H9 (cell line): ENCODE measurements around the gene OR1J1. TPM values are rescaled to one million over a fixed set of nuclear protein-coding genes. Genes with fewer than 3 reads are reported as not detected.

ENCODE experiments used
- DNase-seq: peaks from one replicate; pipeline ENCODE4 v3.0.0-alpha.2; 2017
- H2AFZ ChIP-seq: one replicate; pipeline ENCODE4 v1.6.1; 2013; ENCODE audit warnings: mild to moderate bottlenecking, low read length, control low read depth, moderate library complexity
- H2AK5ac ChIP-seq: 2 replicates; pipeline ENCODE4 v1.6.1; 2013; ENCODE audit warnings: low read length, control low read depth, mixed read lengths; ENCODE audit not compliant: insufficient read length
- H2BK120ac ChIP-seq: one replicate; pipeline ENCODE4 v1.6.1; 2013; ENCODE audit warnings: low read depth, mild to moderate bottlenecking, low read length, control low read depth, inconsistent platforms; ENCODE audit not compliant: poor library complexity, severe bottlenecking
- H2BK12ac ChIP-seq: 2 replicates; pipeline ENCODE4 v1.6.1; 2013; ENCODE audit warnings: low read length, control low read depth, mixed read lengths, low read depth; ENCODE audit not compliant: insufficient read length
- H2BK15ac ChIP-seq: 2 replicates; pipeline ENCODE4 v1.6.1; 2013; ENCODE audit warnings: low read depth, low read length, control low read depth
- H2BK20ac ChIP-seq: one replicate; pipeline ENCODE4 v1.6.1; 2013; ENCODE audit warnings: low read depth, mild to moderate bottlenecking, low read length, control low read depth, inconsistent platforms; ENCODE audit not compliant: poor library complexity, severe bottlenecking
- H2BK5ac ChIP-seq: 2 replicates; pipeline ENCODE4 v1.6.1; 2013; ENCODE audit warnings: low read length, control low read depth, mixed read lengths; ENCODE audit not compliant: insufficient read length
- H3K14ac ChIP-seq: 2 replicates; pipeline ENCODE4 v1.6.1; 2013; ENCODE audit warnings: low read length, control low read depth; ENCODE audit not compliant: insufficient read depth
- H3K18ac ChIP-seq: 2 replicates; pipeline ENCODE4 v1.6.1; 2013; ENCODE audit warnings: low read depth, mild to moderate bottlenecking, mixed read lengths, low read length, control low read depth; ENCODE audit not compliant: insufficient read length
- H3K23ac ChIP-seq: 2 replicates; pipeline ENCODE4 v1.6.1; 2013; ENCODE audit warnings: low read length, control low read depth, mixed read lengths, low read depth; ENCODE audit not compliant: insufficient read length
- H3K23me2 ChIP-seq: 2 replicates; pipeline ENCODE4 v1.6.1; 2013; ENCODE audit warnings: low read depth, mild to moderate bottlenecking, mixed read lengths, low read length, control low read depth; ENCODE audit not compliant: insufficient read length, poor library complexity, severe bottlenecking
- H3K27ac ChIP-seq: 2 replicates; pipeline ENCODE4 v1.5.1; 2013; ENCODE audit warnings: low read length, control low read depth, mixed read lengths, low read depth; ENCODE audit not compliant: insufficient read length
- H3K27me3 ChIP-seq: 2 replicates; pipeline ENCODE4 v1.6.1; 2013; ENCODE audit warnings: low read length, control low read depth, inconsistent platforms; ENCODE audit not compliant: insufficient read depth
- H3K4ac ChIP-seq: 2 replicates; pipeline ENCODE4 v1.6.1; 2013; ENCODE audit warnings: low read depth, mild to moderate bottlenecking, control low read depth, inconsistent platforms, low read length, moderate library complexity
- H3K4me1 ChIP-seq: 2 replicates; pipeline ENCODE4 v1.6.1; 2013; ENCODE audit warnings: low read length, control low read depth, inconsistent platforms; ENCODE audit not compliant: insufficient read depth
- H3K4me2 ChIP-seq: 2 replicates; pipeline ENCODE4 v1.6.1; 2013; ENCODE audit warnings: low read length, control low read depth, mixed read lengths; ENCODE audit not compliant: insufficient read length, insufficient read depth
- H3K56ac ChIP-seq: 2 replicates; pipeline ENCODE4 v1.6.1; 2013; ENCODE audit warnings: low read depth, mild to moderate bottlenecking, mixed read lengths, low read length, control low read depth; ENCODE audit not compliant: insufficient read length
- H3K79me1 ChIP-seq: 2 replicates; pipeline ENCODE4 v1.6.1; 2013; ENCODE audit warnings: low read depth, mild to moderate bottlenecking, moderate library complexity, low read length, control low read depth, inconsistent platforms; ENCODE audit not compliant: insufficient read depth, poor library complexity, severe bottlenecking
- H3K79me2 ChIP-seq: 2 replicates; pipeline ENCODE4 v1.6.1; 2013; ENCODE audit warnings: low read length, control low read depth, inconsistent platforms; ENCODE audit not compliant: insufficient read depth
- H3K9ac ChIP-seq: 2 replicates; pipeline ENCODE4 v1.6.1; 2013; ENCODE audit warnings: low read length, control low read depth, mixed read lengths; ENCODE audit not compliant: insufficient read length; ENCODE audit errors: extremely low read depth
- H3K9me3 ChIP-seq: one replicate; pipeline ENCODE4 v1.6.1; 2013; ENCODE audit warnings: low read depth, low read length, inconsistent platforms; ENCODE audit not compliant: control insufficient read depth
- H3T11ph ChIP-seq: one replicate; pipeline ENCODE4 v1.6.1; 2013; ENCODE audit warnings: mild to moderate bottlenecking, low read length, control low read depth, inconsistent platforms
- H4K20me1 ChIP-seq: one replicate; pipeline ENCODE4 v1.6.1; 2013; ENCODE audit not compliant: control insufficient read depth, insufficient read length, insufficient read depth
- H4K5ac ChIP-seq: 2 replicates; pipeline ENCODE4 v1.6.1; 2013; ENCODE audit warnings: low read depth, mild to moderate bottlenecking, mixed read lengths, low read length, control low read depth; ENCODE audit not compliant: insufficient read length
- H4K8ac ChIP-seq: replicated peaks from 2 replicates; pipeline ENCODE4 v1.6.1; 2013; ENCODE audit warnings: low read length, control low read depth, mixed read lengths, low read depth; ENCODE audit not compliant: insufficient read length
- H4K91ac ChIP-seq: 2 replicates; pipeline ENCODE4 v1.6.1; 2013; ENCODE audit warnings: low read depth, mild to moderate bottlenecking, moderate library complexity, mixed read lengths, low read length, control low read depth; ENCODE audit not compliant: insufficient read length
- H3K27ac Mint-ChIP-seq, 3 experiments: 2 replicates in 2 of 3; 3 replicates in 1 of 3; pipeline ENCODE4 v1.8.0; 2020 to 2021; ENCODE audit warnings: mixed read lengths in 3 of 3, mild to moderate bottlenecking in 1 of 3, moderate library complexity in 1 of 3
- H3K27me3 Mint-ChIP-seq: 2 replicates; pipeline ENCODE4 v1.8.0; 2021; ENCODE audit warnings: low read depth, mild to moderate bottlenecking, moderate library complexity, mixed read lengths
- H3K36me3 Mint-ChIP-seq, 3 experiments: 2 replicates in 2 of 3; 3 replicates in 1 of 3; pipeline ENCODE4 v1.8.0; 2020 to 2021; ENCODE audit warnings: low read depth in 3 of 3, mixed read lengths in 3 of 3; ENCODE audit not compliant: insufficient read depth in 1 of 3
- H3K4me1 Mint-ChIP-seq, 2 experiments: 2 replicates each; pipeline ENCODE4 v1.8.0; 2020; ENCODE audit warnings: mixed read lengths in 2 of 2
- H3K4me3 Mint-ChIP-seq, 2 experiments: 2 replicates in 1 of 2; 3 replicates in 1 of 2; pipeline ENCODE4 v1.8.0; 2020 to 2021; ENCODE audit warnings: mild to moderate bottlenecking in 2 of 2, mixed read lengths in 2 of 2, moderate library complexity in 1 of 2
- H3K9me3 Mint-ChIP-seq, 2 experiments: 2 replicates in 1 of 2; 3 replicates in 1 of 2; pipeline ENCODE4 v1.8.0; 2020; ENCODE audit warnings: mild to moderate bottlenecking in 2 of 2, mixed read lengths in 2 of 2, moderate library complexity in 1 of 2
- WGBS: extraction: QIAGEN DNeasy Blood & Tissue Kit; methylation state at CpG from one replicate; pipeline ENCODE4 v1.1.7; 2013; ENCODE audit warnings: missing lambda C conversion rate, low lambda C conversion rate, mixed read lengths; ENCODE audit not compliant: insufficient read length; ENCODE audit errors: extremely low coverage; 5-methylcytosine and 5-hydroxymethylcytosine counted together
- total RNA-seq: library from RNA; stranded (reverse); gene quantifications from 2 replicates; pipeline ENCODE4 v1.2.1, GENCODE V29; 2021
- TF ChIP-seq, protein P1 (sequence below): fragments of 200-600 bp; sonication (generic); conservative IDR thresholded peaks from 3 replicates; pipeline ENCODE4 v1.8.0; 2021; ENCODE audit warnings: antibody characterized with exemption, mild to moderate bottlenecking

The OR1J1 gene
- total RNA-seq, 1 experiment from 2014 or later: not detected

- H2BK15ac ChIP-seq: no peak overlapping the region
Measured at GRCh38 chr9:122456123-122456522, 21.6 kb downstream of the OR1J1 start.

More at GRCh38 chr9:122456123-122456522, 21.6 kb downstream of the OR1J1 start:
- Histone ChIP-seq H3K23me2 (no peaks in the 10 kb centered on the region), H3K56ac (no peak overlapping the region), H3K27me3 (no peaks in the 10 kb centered on the region), H2BK5ac (no peak overlapping the region), H4K91ac (no peak overlapping the region), H2AFZ (no peak overlapping the region), H4K5ac (no peak overlapping the region), H2BK12ac (no peak overlapping the region), H3K79me2 (no peaks in the 10 kb centered on the region), H3K4ac (no peak overlapping the region), H3K18ac (no peak overlapping the region), H2BK20ac (no peak overlapping the region), H4K8ac (no peak overlapping the region), H3K23ac (no peak overlapping the region), H2BK120ac (no peak overlapping the region), H2AK5ac (no peak overlapping the region), H3K4me1 (no peaks in the 10 kb centered on the region), H3K4me2 (no peak overlapping the region), H3K79me1 (no peaks in the 10 kb centered on the region), H3K9me3 (no peaks in the 10 kb centered on the region), H4K20me1 (no peaks in the 10 kb centered on the region), H3K9ac (no peak overlapping the region), H3K27ac (no peak overlapping the region), H3K14ac (no peak overlapping the region), H3T11ph (no peak overlapping the region)
- no CpG with 5 or more reads among the region's 3 CpGs for WGBS
- H3K27ac Mint-ChIP-seq: no peak overlapping the region
- peaks cover 5% of the 10 kb centered on the region for H3K27me3 Mint-ChIP-seq
- TF ChIP-seq, protein P1, sequence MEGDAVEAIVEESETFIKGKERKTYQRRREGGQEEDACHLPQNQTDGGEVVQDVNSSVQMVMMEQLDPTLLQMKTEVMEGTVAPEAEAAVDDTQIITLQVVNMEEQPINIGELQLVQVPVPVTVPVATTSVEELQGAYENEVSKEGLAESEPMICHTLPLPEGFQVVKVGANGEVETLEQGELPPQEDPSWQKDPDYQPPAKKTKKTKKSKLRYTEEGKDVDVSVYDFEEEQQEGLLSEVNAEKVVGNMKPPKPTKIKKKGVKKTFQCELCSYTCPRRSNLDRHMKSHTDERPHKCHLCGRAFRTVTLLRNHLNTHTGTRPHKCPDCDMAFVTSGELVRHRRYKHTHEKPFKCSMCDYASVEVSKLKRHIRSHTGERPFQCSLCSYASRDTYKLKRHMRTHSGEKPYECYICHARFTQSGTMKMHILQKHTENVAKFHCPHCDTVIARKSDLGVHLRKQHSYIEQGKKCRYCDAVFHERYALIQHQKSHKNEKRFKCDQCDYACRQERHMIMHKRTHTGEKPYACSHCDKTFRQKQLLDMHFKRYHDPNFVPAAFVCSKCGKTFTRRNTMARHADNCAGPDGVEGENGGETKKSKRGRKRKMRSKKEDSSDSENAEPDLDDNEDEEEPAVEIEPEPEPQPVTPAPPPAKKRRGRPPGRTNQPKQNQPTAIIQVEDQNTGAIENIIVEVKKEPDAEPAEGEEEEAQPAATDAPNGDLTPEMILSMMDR: no peak
- H3K36me3 Mint-ChIP-seq: no peaks in the 10 kb centered on the region; a peak in 1 of 7 replicates
- H3K4me1 Mint-ChIP-seq: no peaks in the 10 kb centered on the region
- peaks cover 26 to 55% of the 10 kb centered on the region in 2 experiments for H3K9me3 Mint-ChIP-seq
- no peak for DNase-seq
- no peak overlapping the region for H3K4me3 Mint-ChIP-seq
